Activated naive CD8-positive, alpha-beta T cell treated with anti-CD3 and anti-CD28 coated beads, Interleukin-2, amount 50 U/mL, for 24 hours (primary cell): ENCODE results near the gene DHX57.
"Not testable (repeated sequence)": the region's sequence is repeated elsewhere in the genome, so short reads cannot be mapped to it uniquely, and the experiment has no call there.

Experiments used
- ATAC-seq: fragments of 150-1000 bp; cut with Tn5 transposase; one replicate; pipeline ENCODE4 v1.10.0; 2021
- DNase-seq: peaks from one replicate; pipeline ENCODE4 v3.0.0; 2021
- H3K27ac Mint-ChIP-seq: one replicate; pipeline ENCODE4 v1.8.0; 2021; ENCODE audit warnings: mild to moderate bottlenecking, mixed read lengths
- H3K27me3 Mint-ChIP-seq: one replicate; pipeline ENCODE4 v1.8.0; 2021; ENCODE audit warnings: mixed read lengths
- H3K36me3 Mint-ChIP-seq: one replicate; pipeline ENCODE4 v1.8.0; 2021; ENCODE audit warnings: low read depth, mixed read lengths
- H3K4me1 Mint-ChIP-seq: one replicate; pipeline ENCODE4 v1.8.0; 2021; ENCODE audit warnings: mixed read lengths
- H3K4me3 Mint-ChIP-seq: one replicate; pipeline ENCODE4 v1.8.0; 2021; ENCODE audit warnings: mild to moderate bottlenecking, moderate library complexity, mixed read lengths
- H3K9me3 Mint-ChIP-seq: one replicate; pipeline ENCODE4 v1.8.0; 2021; ENCODE audit warnings: mixed read lengths

DHX57 gene

GRCh38 chr2:38835015-38835601 lies 40.6 kb downstream of the DHX57 start:
- no peaks in the 10 kb centered on the region for H3K27me3 Mint-ChIP-seq
- no peak overlapping the region for H3K27ac Mint-ChIP-seq

GRCh38 chr2:38830526-38831159 lies 45.1 kb downstream of the DHX57 start:
- Mint-ChIP-seq H3K27ac (no peak overlapping the region), H3K27me3 (no peaks in the 10 kb centered on the region), H3K9me3 (no peaks in the 10 kb centered on the region), H3K4me1 (peaks cover 3% of the 10 kb centered on the region), H3K4me3 (no peak overlapping the region), H3K36me3 (peaks cover 12% of the 10 kb centered on the region)
- DNase-seq: no peak
- ATAC-seq: no peak

More at GRCh38 chr2:38835015-38835601, 40.6 kb downstream of the DHX57 start:
- DNase-seq (no peak), ATAC-seq (no peak)
- Mint-ChIP-seq H3K4me3 (no peak overlapping the region), H3K9me3 (no peaks in the 10 kb centered on the region), H3K36me3 (peaks cover 10% of the 10 kb centered on the region), H3K4me1 (peaks cover 3% of the 10 kb centered on the region)

GRCh38 chr2:38829971-38830370 lies 45.8 kb downstream of the DHX57 start:
- Mint-ChIP-seq H3K4me3 (no peak overlapping the region), H3K4me1 (peaks cover 3% of the 10 kb centered on the region), H3K9me3 (no peaks in the 10 kb centered on the region), H3K27ac (no peak overlapping the region), H3K36me3 (peaks cover 12% of the 10 kb centered on the region), H3K27me3 (no peaks in the 10 kb centered on the region)
- DNase-seq: no peak
- no peak for ATAC-seq

GRCh38 chr2:38828460-38828859 lies 47.3 kb downstream of the DHX57 start:
- H3K27ac Mint-ChIP-seq: no peak overlapping the region

GRCh38 chr2:38827539-38828145 lies 48.1 kb downstream of the DHX57 start:
- H3K9me3 Mint-ChIP-seq, ATAC-seq, H3K4me3 Mint-ChIP-seq, DNase-seq, H3K4me1 Mint-ChIP-seq, H3K27me3 Mint-ChIP-seq: not testable (repeated sequence)
- Mint-ChIP-seq H3K27ac (peak overlapping the region; percentile 42), H3K36me3 (peaks cover 18% of the 10 kb centered on the region)

More at GRCh38 chr2:38828460-38828859, 47.3 kb downstream of the DHX57 start:
- Mint-ChIP-seq H3K9me3 (no peaks in the 10 kb centered on the region), H3K4me3 (no peak overlapping the region), H3K27me3 (no peaks in the 10 kb centered on the region), H3K36me3 (peaks cover 14% of the 10 kb centered on the region), H3K4me1 (peaks cover 3% of the 10 kb centered on the region)
- DNase-seq: no peak
- no peak for ATAC-seq

GRCh38 chr2:38825956-38826355 lies 49.8 kb downstream of the DHX57 start:
- no peak for DNase-seq
- Mint-ChIP-seq H3K36me3 (peaks cover 22% of the 10 kb centered on the region), H3K4me1 (peaks cover 3% of the 10 kb centered on the region), H3K27ac (no peak overlapping the region), H3K4me3 (no peak overlapping the region), H3K9me3 (no peaks in the 10 kb centered on the region), H3K27me3 (no peaks in the 10 kb centered on the region)
- ATAC-seq: no peak

- H3K27me3 Mint-ChIP-seq: no peaks in the 10 kb centered on the region
- H3K27ac Mint-ChIP-seq: no peak overlapping the region
- ATAC-seq (no peak), DNase-seq (no peak)
- H3K36me3 Mint-ChIP-seq: peaks cover 27% of the 10 kb centered on the region
- peaks cover 3% of the 10 kb centered on the region for H3K4me1 Mint-ChIP-seq
- no peak overlapping the region for H3K4me3 Mint-ChIP-seq
- no peaks in the 10 kb centered on the region for H3K9me3 Mint-ChIP-seq
Measured at GRCh38 chr2:38824906-38825305, 50.8 kb downstream of the DHX57 start.

- ATAC-seq: no peak
- no peaks in the 10 kb centered on the region for H3K9me3 Mint-ChIP-seq
- H3K4me3 Mint-ChIP-seq: no peak overlapping the region
- H3K27me3 Mint-ChIP-seq: no peaks in the 10 kb centered on the region
- H3K4me1 Mint-ChIP-seq: peaks cover 3% of the 10 kb centered on the region
- H3K27ac Mint-ChIP-seq: no peak overlapping the region
- DNase-seq: no peak
- H3K36me3 Mint-ChIP-seq: peaks cover 33% of the 10 kb centered on the region
Measured at GRCh38 chr2:38823386-38823785, 52.3 kb downstream of the DHX57 start.

- H3K27ac Mint-ChIP-seq: no peak overlapping the region
- H3K4me1 Mint-ChIP-seq: no peaks in the 10 kb centered on the region
- H3K27me3 Mint-ChIP-seq: no peaks in the 10 kb centered on the region
- H3K4me3 Mint-ChIP-seq: no peak overlapping the region
- ATAC-seq (no peak), DNase-seq (no peak)
- no peaks in the 10 kb centered on the region for H3K9me3 Mint-ChIP-seq
- H3K36me3 Mint-ChIP-seq: peaks cover 35% of the 10 kb centered on the region
Measured at GRCh38 chr2:38818565-38818964, 57.2 kb downstream of the DHX57 start.

GRCh38 chr2:38815936-38816335 lies 59.8 kb downstream of the DHX57 start:
- no peak overlapping the region for H3K4me3 Mint-ChIP-seq
- no peaks in the 10 kb centered on the region for H3K4me1 Mint-ChIP-seq

GRCh38 chr2:38810488-38810887 lies 65.2 kb downstream of the DHX57 start:
- peaks cover 1% of the 10 kb centered on the region for H3K36me3 Mint-ChIP-seq
- H3K27ac Mint-ChIP-seq: no peak overlapping the region
- no peak for ATAC-seq
- peaks cover 5% of the 10 kb centered on the region for H3K4me1 Mint-ChIP-seq
- no peak overlapping the region for H3K4me3 Mint-ChIP-seq
- no peak for DNase-seq
- H3K27me3 Mint-ChIP-seq: no peaks in the 10 kb centered on the region
- H3K9me3 Mint-ChIP-seq: no peaks in the 10 kb centered on the region

More at GRCh38 chr2:38815936-38816335, 59.8 kb downstream of the DHX57 start:
- DNase-seq (no peak), ATAC-seq (no peak)
- H3K27me3 Mint-ChIP-seq: no peaks in the 10 kb centered on the region
- H3K9me3 Mint-ChIP-seq: no peaks in the 10 kb centered on the region
- H3K36me3 Mint-ChIP-seq: peaks cover 25% of the 10 kb centered on the region
- no peak overlapping the region for H3K27ac Mint-ChIP-seq

- H3K27me3 Mint-ChIP-seq: no peaks in the 10 kb centered on the region
- DNase-seq (no peak), ATAC-seq (no peak)
- peaks cover 1% of the 10 kb centered on the region for H3K36me3 Mint-ChIP-seq
- H3K27ac Mint-ChIP-seq: no peak overlapping the region
- no peak overlapping the region for H3K4me3 Mint-ChIP-seq
- H3K9me3 Mint-ChIP-seq: no peaks in the 10 kb centered on the region
- peaks cover 5% of the 10 kb centered on the region for H3K4me1 Mint-ChIP-seq
Measured at GRCh38 chr2:38808677-38809076, 67.1 kb downstream of the DHX57 start.

- H3K27me3 Mint-ChIP-seq: no peaks in the 10 kb centered on the region
- no peak overlapping the region for H3K4me3 Mint-ChIP-seq
- H3K4me1 Mint-ChIP-seq: peaks cover 5% of the 10 kb centered on the region
- H3K27ac Mint-ChIP-seq: no peak overlapping the region
- H3K9me3 Mint-ChIP-seq: no peaks in the 10 kb centered on the region
- peaks cover 1% of the 10 kb centered on the region for H3K36me3 Mint-ChIP-seq
- no peak for DNase-seq
- ATAC-seq: no peak
Measured at GRCh38 chr2:38806733-38807059, 69.0 kb downstream of the DHX57 start.

- Mint-ChIP-seq H3K4me3 (no peak overlapping the region), H3K36me3 (peaks cover 1% of the 10 kb centered on the region), H3K27ac (peak overlapping the region; percentile 20), H3K27me3 (no peaks in the 10 kb centered on the region), H3K4me1 (peaks cover 5% of the 10 kb centered on the region), H3K9me3 (no peaks in the 10 kb centered on the region)
- no peak for DNase-seq
- peak; percentile 20 for ATAC-seq
Measured at GRCh38 chr2:38806015-38806732, 69.6 kb downstream of the DHX57 start.

GRCh38 chr2:38797953-38798352 lies 77.8 kb downstream of the DHX57 start:
- H3K4me1 Mint-ChIP-seq: no peaks in the 10 kb centered on the region
- no peaks in the 10 kb centered on the region for H3K27me3 Mint-ChIP-seq
- H3K4me3 Mint-ChIP-seq: no peak overlapping the region
- no peak for ATAC-seq
- H3K36me3 Mint-ChIP-seq: peaks cover 12% of the 10 kb centered on the region
- H3K9me3 Mint-ChIP-seq: no peaks in the 10 kb centered on the region
- DNase-seq: no peak
- no peak overlapping the region for H3K27ac Mint-ChIP-seq
